CD14-positive monocyte (primary cell): ENCODE data around the gene MLX. TPM values are rescaled to one million over a fixed set of nuclear protein-coding genes. Genes with fewer than 3 reads are reported as not detected.

Source experiments
- DNase-seq, 3 donors: peaks; one replicate each; pipeline ENCODE4 v3.0.0-alpha.2; 2011 to 2022
- H2AFZ ChIP-seq: 2 replicates; pipeline ENCODE4 v1.6.0; 2012; ENCODE audit warnings: mild to moderate bottlenecking, low read depth, low read length, inconsistent platforms; ENCODE audit not compliant: insufficient read depth, poor library complexity, severe bottlenecking
- H3K27ac ChIP-seq, 2 donors: 1 replicate in 1 of 2; 2 replicates in 1 of 2; pipeline ENCODE4 v1.5.1; 2012 to 2013; ENCODE audit warnings: low read length in 2 of 2, control low read depth in 1 of 2, inconsistent platforms in 1 of 2, low read depth in 1 of 2, mild to moderate bottlenecking in 1 of 2
- H3K27me3 ChIP-seq, 2 donors: one replicate each; pipeline versions ENCODE4 v1.6.0 to v1.6.1; 2011 to 2013; ENCODE audit warnings: low read length in 2 of 2; ENCODE audit not compliant: control insufficient read depth in 2 of 2, insufficient read depth in 2 of 2
- H3K36me3 ChIP-seq, 2 donors: replicated peaks in 1 of 2; 1 replicate in 1 of 2; 2 replicates in 1 of 2; pipeline versions ENCODE4 v1.5.1 to v1.6.1; 2012 to 2013; ENCODE audit warnings: low read length in 2 of 2, control low read depth in 1 of 2, inconsistent platforms in 1 of 2, mild to moderate bottlenecking in 1 of 2; ENCODE audit not compliant: insufficient read depth in 2 of 2, control insufficient read depth in 1 of 2
- H3K4me1 ChIP-seq, 2 donors: 1 replicate in 1 of 2; 2 replicates in 1 of 2; pipeline versions ENCODE4 v1.5.1 to v1.6.1; 2012 to 2013; ENCODE audit warnings: low read length in 2 of 2, control low read depth in 1 of 2, inconsistent platforms in 1 of 2, mild to moderate bottlenecking in 1 of 2, moderate library complexity in 1 of 2; ENCODE audit not compliant: insufficient read depth in 2 of 2, control insufficient read depth in 1 of 2
- H3K4me2 ChIP-seq: replicated peaks from 2 replicates; pipeline ENCODE3; 2012; ENCODE audit warnings: low read length, moderate library complexity, mild to moderate bottlenecking; ENCODE audit not compliant: poor library complexity, severe bottlenecking; ENCODE audit errors: extremely low read depth
- H3K4me3 ChIP-seq, 3 experiments: fragments of 200-600 bp in 1 of 3; sonication (generic) in 1 of 3; replicated peaks in 1 of 3; 1 replicate in 2 of 3; 2 replicates in 1 of 3; pipeline ENCODE4 v1.5.1; 2011 to 2013; ENCODE audit warnings: low read length in 3 of 3, mild to moderate bottlenecking in 3 of 3, control low read depth in 2 of 3, low read depth in 2 of 3, inconsistent platforms in 1 of 3, moderate library complexity in 1 of 3
- H3K79me2 ChIP-seq: 2 replicates; pipeline ENCODE4 v1.6.0; 2012; ENCODE audit warnings: mild to moderate bottlenecking, control low read depth, inconsistent platforms, low read length, moderate library complexity; ENCODE audit not compliant: insufficient read depth
- H3K9ac ChIP-seq: 2 replicates; pipeline ENCODE4 v1.6.0; 2017; ENCODE audit warnings: low read length, mild to moderate bottlenecking; ENCODE audit not compliant: insufficient read depth, poor library complexity, severe bottlenecking
- H3K9me3 ChIP-seq, 2 donors: replicated peaks in 1 of 2; 1 replicate in 1 of 2; 2 replicates in 1 of 2; pipeline versions ENCODE4 v1.5.1 to v1.6.1; 2012 to 2013; ENCODE audit warnings: low read length in 2 of 2, control low read depth in 1 of 2; ENCODE audit not compliant: control insufficient read depth in 1 of 2, insufficient read depth in 1 of 2
- H4K20me1 ChIP-seq: 2 replicates; pipeline ENCODE4 v1.6.0; 2012; ENCODE audit warnings: mild to moderate bottlenecking, low read length, control low read depth, moderate library complexity; ENCODE audit not compliant: insufficient read depth
- H3K27ac Mint-ChIP-seq, 7 donors: one replicate each; pipeline ENCODE4 v1.8.0; 2020; ENCODE audit warnings: mild to moderate bottlenecking in 7 of 7, mixed read lengths in 7 of 7, moderate library complexity in 6 of 7, inconsistent platforms in 2 of 7
- H3K27me3 Mint-ChIP-seq, 3 donors: one replicate each; pipeline ENCODE4 v1.8.0; 2021 to 2022; ENCODE audit warnings: low read depth in 3 of 3, mild to moderate bottlenecking in 3 of 3, mixed read lengths in 3 of 3, moderate library complexity in 3 of 3, inconsistent platforms in 1 of 3
- H3K36me3 Mint-ChIP-seq, 2 donors: one replicate each; pipeline ENCODE4 v1.8.0; 2020; ENCODE audit warnings: mixed read lengths in 2 of 2, inconsistent platforms in 1 of 2, mild to moderate bottlenecking in 1 of 2
- H3K4me1 Mint-ChIP-seq: one replicate; pipeline ENCODE4 v1.8.0; 2020; ENCODE audit warnings: mild to moderate bottlenecking, mixed read lengths
- H3K4me3 Mint-ChIP-seq, 2 donors: one replicate each; pipeline ENCODE4 v1.8.0; 2020; ENCODE audit warnings: mild to moderate bottlenecking in 2 of 2, mixed read lengths in 2 of 2, moderate library complexity in 1 of 2
- H3K9me3 Mint-ChIP-seq, 7 donors: one replicate each; pipeline ENCODE4 v1.8.0; 2020 to 2022; ENCODE audit warnings: mixed read lengths in 7 of 7, mild to moderate bottlenecking in 6 of 7, moderate library complexity in 6 of 7, inconsistent platforms in 2 of 7
- CTCF ChIP-seq: fragments of 200-600 bp; IDR thresholded peaks from one replicate; pipeline ENCODE4 v1.8.0; 2022; ENCODE audit warnings: antibody characterized with exemption, mild to moderate bottlenecking
- WGBS: methylation state at CpG from one replicate; pipeline ENCODE4 v1.1.5; 2013; ENCODE audit warnings: missing lambda C conversion rate; ENCODE audit not compliant: insufficient coverage; 5-methylcytosine and 5-hydroxymethylcytosine counted together
- intact Hi-C, 2 donors: fragments of 100-400 bp; cut with micrococcal nuclease; formaldehyde crosslinking; loops; one replicate each; pipeline versions ENCODE4 v1.15.0 to v1.15.1; 2023
- polyA plus RNA-seq, 3 donors: library from polyadenylated mRNA; depleted of rRNA in 1 of 3; unstranded in 2 of 3; stranded (reverse) in 1 of 3; fragments of 300-500 nt in 2 of 3; fragments of >200 nt in 1 of 3; fragmentation: Illumina TruSeq in 2 of 3; gene quantifications; 1 replicate in 2 of 3; 2 replicates in 1 of 3; pipeline ENCODE4 v1.2.3, GENCODE V29; 2012 to 2021

MLX gene
- polyA plus RNA-seq, 3 donors = 61.4 to 106 (median 63.5) TPM

GRCh38 chr17:42541041-42541833 lies 25.7 kb upstream of the MLX start:
- Mint-ChIP-seq H3K27me3 (peaks cover 0 to under 1% (median under 1%) of the 10 kb centered on the region in 3 donors), H3K4me3 (no peak overlapping the region), H3K27ac (peak overlapping the region in 2 of 7 donors; percentile 30 to 70), H3K36me3 (peaks cover 53 to 76% of the 10 kb centered on the region in 2 donors), H3K4me1 (peaks cover 15% of the 10 kb centered on the region), H3K9me3 (no peaks in the 10 kb centered on the region)
- no peak for TF ChIP-seq CTCF
- Histone ChIP-seq H3K79me2 (peaks cover 13% of the 10 kb centered on the region), H3K4me2 (no peak overlapping the region), H3K27ac (no peak overlapping the region), H3K36me3 (peaks cover 48 to 60% of the 10 kb centered on the region in 2 donors), H3K9me3 (no peaks in the 10 kb centered on the region), H3K27me3 (no peaks in the 10 kb centered on the region), H3K4me3 (no peak overlapping the region), H2AFZ (no peak overlapping the region), H4K20me1 (peaks cover 21% of the 10 kb centered on the region), H3K9ac (no peak overlapping the region), H3K4me1 (peaks cover 10 to 11% of the 10 kb centered on the region in 2 donors)
- 84% methylated on average over 10 of the region's 17 CpGs for WGBS
- DNase-seq = no peak
- intact Hi-C loops = no loop called here

GRCh38 chr17:42543190-42544079 lies 23.5 kb upstream of the MLX start:
- no peak overlapping the region for H3K4me2 ChIP-seq

More at GRCh38 chr17:42543190-42544079, 23.5 kb upstream of the MLX start:
- Mint-ChIP-seq H3K27me3 (peaks cover 10 to 18% (median 17%) of the 10 kb centered on the region in 3 donors), H3K4me3 (no peak overlapping the region), H3K9me3 (peaks cover 0 to 4% (median 0%) of the 10 kb centered on the region in 7 donors), H3K4me1 (peaks cover 2% of the 10 kb centered on the region), H3K36me3 (peaks cover 53 to 74% of the 10 kb centered on the region in 2 donors), H3K27ac (no peak overlapping the region)
- Histone ChIP-seq H3K27ac (no peak overlapping the region), H3K9me3 (no peaks in the 10 kb centered on the region), H3K4me3 (no peak overlapping the region), H3K79me2 (no peaks in the 10 kb centered on the region), H3K4me1 (peaks cover 2 to 5% of the 10 kb centered on the region in 2 donors), H3K9ac (no peak overlapping the region), H2AFZ (no peak overlapping the region), H4K20me1 (peaks cover 19% of the 10 kb centered on the region), H3K27me3 (peaks cover 4 to 12% of the 10 kb centered on the region in 2 donors), H3K36me3 (peaks cover 45 to 57% of the 10 kb centered on the region in 2 donors)
- no peak for TF ChIP-seq CTCF
- intact Hi-C loops = no loop called here
- WGBS = 97% methylated on average over 37 of the region's 39 CpGs
- no peak for DNase-seq
